GM18502 (cell line): Measurements from ENCODE around the gene SCAMP3.
A peak's percentile ranks its signal among the peaks of the same experiment; 100 is the strongest.
"Not testable (repeated sequence)": the region's sequence is repeated elsewhere in the genome, so short reads cannot be mapped to it uniquely, and the experiment has no call there.

Experiments
- ATAC-seq: cut with Tn5 transposase; IDR thresholded peaks from one replicate; pipeline ENCODE4 v1.9.1; 2021; ENCODE audit warnings: mild to moderate bottlenecking; ENCODE audit not compliant: unreplicated experiment, poor library complexity

The SCAMP3 gene

DNA sequence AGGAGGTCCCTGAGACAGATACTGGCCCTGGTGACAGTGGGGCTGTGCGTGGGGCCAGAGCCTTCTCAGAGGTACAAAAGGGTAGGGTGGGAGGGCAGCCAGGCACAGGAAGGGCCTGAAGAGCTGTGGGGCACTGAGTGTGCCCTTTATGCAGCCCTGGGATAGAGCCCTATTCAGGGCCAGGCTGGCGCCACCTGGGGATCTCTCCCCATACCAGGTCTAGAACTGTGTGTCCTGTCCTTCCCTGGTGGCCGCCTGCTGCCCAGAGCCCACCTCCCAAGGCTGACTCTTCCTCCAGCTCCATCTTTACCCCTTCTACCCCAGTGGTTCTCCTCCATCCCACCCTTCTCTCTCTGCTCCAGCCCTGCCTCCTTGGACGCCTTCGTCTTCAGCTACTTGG is 28.7 kb downstream of the SCAMP3 start:
- not testable (repeated sequence) for ATAC-seq

DNA sequence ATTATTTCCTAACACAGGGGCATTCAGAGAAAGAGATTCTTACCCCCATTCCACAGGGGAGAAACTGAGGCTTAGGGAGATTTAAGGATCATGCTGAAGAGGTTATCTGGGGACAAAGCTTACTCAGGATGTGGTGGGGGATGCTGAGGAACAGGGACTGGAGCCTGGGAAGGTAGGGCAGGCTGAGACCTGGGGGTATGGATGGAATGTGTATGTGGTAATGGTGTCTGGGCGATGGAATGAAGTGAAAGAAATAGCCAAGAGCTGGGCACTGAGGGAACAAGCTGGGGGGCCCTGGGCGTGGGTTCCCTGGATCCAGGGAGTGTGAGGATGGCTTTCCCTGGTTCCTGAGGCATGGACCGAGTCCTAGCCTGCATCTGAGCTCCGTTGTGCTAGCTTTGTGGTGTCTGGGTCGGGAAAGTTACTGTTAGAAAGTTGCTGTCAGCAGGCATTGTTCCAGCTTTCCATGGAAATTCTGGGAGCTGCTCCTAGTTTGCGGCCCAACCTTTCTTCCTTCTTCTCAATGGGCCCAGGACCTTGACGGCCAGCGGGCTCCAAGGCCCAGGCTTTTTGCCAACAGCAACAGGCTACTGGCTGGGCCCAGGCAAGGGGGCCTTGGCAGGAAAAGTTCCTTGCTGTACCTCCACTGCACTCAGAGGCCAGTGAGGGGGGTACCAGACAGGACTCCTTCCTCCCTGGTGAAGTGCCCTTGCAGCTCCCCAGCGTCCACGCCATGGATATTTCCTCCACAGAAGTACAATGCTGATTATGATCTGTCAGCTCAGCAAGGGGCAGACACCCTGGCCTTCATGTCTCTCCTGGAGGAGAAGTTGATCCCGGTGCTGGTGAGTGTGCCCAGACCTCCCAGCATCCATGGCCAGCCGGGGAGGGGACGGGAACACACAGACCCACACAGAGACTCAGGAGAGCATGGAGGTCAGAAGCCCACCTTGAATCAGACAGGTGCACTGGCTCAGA is 29.9 kb downstream of the SCAMP3 start:
- ATAC-seq = not testable (repeated sequence)

GRCh38 chr1:155231302-155231701 is 30.9 kb downstream of the SCAMP3 start:
- not testable (repeated sequence) for ATAC-seq

DNA sequence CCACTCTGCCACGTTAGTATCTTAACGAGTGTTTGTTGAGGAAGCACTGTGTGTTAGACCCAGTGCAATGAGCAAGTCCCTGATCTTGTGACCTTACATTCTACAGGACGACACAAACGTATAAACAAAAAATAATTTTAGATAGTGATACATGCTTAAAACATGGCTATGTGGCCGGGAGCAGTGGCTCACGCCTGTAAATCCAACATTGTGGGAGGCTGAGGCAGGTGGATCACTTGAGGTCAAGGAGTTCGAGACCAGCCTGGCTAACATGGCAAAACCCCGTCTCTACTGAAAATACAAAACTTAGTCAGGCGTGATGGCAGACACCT is 34.1 kb downstream of the SCAMP3 start:
- ATAC-seq = no peak

DNA sequence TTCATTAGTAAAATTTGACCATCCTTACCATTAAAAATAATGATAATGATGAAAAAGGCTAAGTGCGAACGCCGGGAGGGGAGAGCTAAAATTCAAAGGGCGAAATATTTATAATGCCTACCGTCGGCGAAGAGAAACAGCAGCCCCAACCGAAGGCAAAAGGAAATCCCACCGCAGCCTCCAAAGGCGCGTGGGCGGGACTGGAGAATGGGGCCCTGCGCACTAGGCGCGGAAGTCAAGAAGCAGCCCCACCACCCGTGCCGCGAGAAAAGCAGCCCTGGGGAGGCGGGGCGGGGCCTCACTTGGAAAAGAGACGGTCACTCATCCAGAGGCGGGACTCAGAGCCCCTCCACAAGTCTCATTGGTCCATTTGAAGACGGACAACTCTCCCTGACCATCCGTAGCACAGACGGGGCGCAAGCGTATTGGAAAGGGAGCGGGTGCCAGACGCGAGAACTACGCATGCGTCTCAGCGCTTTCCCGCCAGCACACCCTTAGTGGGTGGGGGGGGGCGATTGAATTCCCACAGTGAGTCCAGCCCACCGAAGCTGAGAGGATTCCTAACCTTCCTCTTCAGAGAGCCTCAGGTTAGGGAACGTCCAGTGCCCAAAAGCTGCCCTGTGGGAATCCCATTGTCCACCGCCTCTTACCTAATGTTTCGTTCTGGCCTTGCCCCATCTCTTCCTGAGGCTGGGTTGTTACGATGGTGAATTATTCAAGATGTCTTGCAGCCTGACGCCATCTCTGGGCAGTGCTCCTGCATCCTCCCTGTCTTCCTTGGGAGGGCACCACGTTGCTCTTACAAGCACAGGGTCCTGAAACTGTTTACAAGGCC is 34.7 kb downstream of the SCAMP3 start:
- ATAC-seq = peak; percentile 89

DNA sequence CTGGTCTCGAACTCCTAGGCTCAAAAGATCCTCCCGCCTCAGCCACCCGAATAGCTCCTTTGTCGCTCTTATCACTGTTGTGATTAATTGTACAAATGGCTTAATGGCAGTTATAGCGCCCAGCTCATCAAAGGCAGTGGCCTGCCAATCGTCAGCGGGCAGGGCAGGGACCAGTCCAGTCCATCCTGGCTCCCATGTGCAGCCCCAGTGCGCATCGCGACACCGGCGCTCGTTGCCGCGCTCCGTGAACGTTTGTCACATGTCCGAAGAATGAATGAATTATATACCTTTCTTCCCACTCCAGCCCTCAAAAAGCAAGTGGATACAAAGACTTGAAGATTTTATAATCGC is 35.3 kb downstream of the SCAMP3 start:
- no peak for ATAC-seq

- no peak for ATAC-seq
These were observed 35.8 kb downstream of the SCAMP3 start for GRCh38 chr1:155226188-155226909.

DNA sequence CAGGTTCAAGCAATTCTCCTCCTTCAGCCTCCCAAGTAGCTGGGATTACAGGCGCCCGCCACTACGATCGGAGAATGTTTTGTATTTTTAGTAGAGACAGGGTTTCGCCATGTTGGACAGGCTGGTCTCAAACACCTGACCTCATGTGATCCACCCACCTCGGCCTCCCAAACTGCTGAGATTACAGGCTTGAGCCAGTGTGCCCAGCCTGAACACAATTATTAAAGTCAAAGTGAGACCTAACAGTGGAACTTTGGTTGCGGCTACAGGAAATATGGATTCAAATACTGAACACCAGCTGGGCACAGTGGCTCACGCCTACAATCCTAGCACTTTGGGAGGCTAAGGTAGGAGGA is 36.8 kb downstream of the SCAMP3 start:
- not testable (repeated sequence) for ATAC-seq

DNA sequence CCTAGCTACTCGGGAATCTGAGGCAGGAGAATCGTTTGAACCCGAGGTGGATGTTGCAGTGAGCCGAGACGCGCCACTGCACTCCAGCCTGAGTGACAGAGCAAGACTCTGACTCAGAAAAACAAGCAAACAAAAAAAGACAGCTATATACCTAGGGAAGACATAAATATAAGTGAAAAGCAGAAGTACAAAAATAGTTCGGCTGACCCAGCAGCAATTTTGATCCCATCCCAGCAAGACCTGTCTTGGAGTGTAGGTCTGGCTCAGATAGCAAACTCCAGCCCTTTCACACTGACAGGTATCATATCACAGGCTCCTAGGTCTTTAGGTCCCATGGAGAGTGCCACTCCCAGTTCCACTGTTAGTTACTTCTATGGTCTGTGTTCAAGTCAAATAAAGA is 39.1 kb downstream of the SCAMP3 start:
- no peak for ATAC-seq

- not testable (repeated sequence) for ATAC-seq
These were observed 41.8 kb downstream of the SCAMP3 start for GRCh38 chr1:155220211-155220965.

DNA sequence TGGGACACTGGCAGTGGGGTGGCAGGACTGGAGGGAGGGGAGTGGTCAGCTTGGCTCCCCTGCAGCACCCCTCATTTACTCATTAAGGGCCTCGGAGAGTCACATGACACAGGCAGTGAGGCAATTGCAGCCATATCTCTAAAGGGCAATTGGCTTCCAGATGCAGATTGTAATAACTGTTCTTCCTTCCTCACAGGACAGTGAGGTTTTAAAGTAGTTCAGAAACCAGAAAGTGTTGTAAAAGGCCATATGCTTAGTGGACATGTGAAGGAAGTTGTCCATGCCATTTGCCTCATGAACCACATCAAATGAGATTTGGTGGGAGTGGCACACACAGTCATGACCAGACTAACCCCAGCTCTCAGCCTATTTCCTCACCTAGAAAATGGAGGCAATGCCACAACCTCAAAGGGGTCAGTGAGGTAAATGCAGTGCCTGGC is 42.5 kb downstream of the SCAMP3 start:
- ATAC-seq = no peak

- no peak for ATAC-seq
These were observed 43.1 kb downstream of the SCAMP3 start for GRCh38 chr1:155218854-155219591.

DNA sequence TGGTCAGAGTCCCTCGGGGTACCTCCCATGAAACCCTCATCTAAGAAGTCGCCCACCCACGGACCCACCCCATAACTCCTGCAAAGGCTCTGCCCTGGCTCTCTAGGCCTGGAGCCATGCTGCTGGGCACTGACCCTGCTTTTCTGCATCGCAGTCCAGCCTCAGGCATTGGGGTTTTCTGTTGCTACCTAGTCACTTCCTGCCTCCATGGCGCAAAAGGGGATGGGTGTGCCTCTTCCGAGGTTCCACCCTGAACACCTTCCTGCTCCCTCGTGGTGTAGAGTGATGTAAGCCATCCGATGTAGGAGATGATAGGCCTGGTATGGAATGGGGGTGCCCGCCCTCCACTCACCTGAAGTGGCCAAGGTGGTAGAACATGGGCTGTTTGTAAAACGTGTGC is 47.5 kb downstream of the SCAMP3 start:
- not testable (repeated sequence) for ATAC-seq

GRCh38 chr1:155212051-155212440 is 50.1 kb downstream of the SCAMP3 start:
- ATAC-seq = not testable (repeated sequence)

GRCh38 chr1:155211381-155212050 is 50.6 kb downstream of the SCAMP3 start:
- ATAC-seq = not testable (repeated sequence)

DNA sequence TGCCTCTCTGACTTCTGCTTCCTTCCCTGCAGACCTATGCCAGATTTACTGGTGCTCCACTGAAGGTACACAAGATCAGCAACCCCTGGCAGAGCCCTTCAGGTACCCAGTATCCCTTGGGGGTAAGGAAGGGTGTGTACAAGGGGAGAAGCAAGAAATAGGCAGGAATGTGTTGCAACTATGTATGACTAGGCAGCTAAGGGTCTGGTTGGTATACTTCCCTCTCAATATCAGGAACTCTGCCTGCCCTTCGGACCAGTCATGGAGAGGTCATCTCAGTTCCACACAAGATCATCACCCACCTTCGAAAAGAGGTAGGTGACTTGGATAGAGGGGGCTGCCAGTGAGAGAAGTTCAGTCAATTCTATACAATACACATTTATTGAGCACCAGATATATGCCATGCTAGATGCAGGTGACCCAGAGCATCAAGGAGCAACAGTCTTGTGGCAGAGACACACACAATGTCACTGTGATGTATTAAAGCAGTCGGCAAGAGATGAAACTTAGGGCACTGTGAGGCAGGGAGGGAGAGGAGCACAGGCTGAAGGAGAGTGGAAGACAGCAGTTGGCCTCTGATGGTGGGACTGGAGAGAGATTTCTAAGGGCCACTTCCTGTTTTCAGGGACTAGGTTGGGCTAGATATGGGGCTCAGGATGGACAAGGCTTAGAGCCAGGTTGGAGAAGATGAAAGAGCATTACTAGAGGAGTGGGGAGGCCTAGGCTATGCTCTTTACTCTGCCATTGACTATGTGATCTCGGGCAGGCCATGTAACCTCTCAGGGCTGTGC is 51.7 kb downstream of the SCAMP3 start:
- ATAC-seq = no peak

DNA sequence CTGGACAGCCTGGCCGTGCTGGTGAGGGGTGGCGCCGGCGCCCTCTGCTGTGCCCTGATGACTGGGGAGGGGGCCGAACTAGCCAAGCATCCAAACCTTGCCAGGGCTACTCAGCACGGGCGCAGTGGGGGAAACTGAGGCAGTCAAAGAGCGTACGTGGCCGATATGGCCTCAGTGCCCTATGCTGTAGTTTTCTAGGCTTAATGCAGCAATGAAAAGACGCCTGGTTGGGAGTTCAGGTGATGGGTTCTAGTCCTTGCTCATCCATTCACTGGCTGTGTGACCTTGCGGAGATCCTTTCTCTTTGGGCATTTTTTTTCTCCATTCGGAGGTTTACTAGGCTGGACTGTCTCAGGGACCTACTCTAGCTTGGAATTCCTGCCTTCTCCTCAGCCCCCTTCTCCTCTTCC is 52.8 kb downstream of the SCAMP3 start:
- ATAC-seq = no peak
